K562 (cell line): ENCODE data around the gene TRAPPC1. TPM values are rescaled to one million over a fixed set of nuclear protein-coding genes. Genes with fewer than 3 reads are reported as not detected.

ENCODE experiments used
- BCLAF1 ChIP-seq, 2 experiments: fragments of 450-650 bp in 1 of 2; IDR thresholded peaks; 2 replicates each; pipeline ENCODE4 v1.6.1; 2011 to 2017; ENCODE audit warnings: low read depth in 2 of 2, antibody characterized with exemption in 1 of 2, borderline replicate concordance in 1 of 2, low read length in 1 of 2, mild to moderate bottlenecking in 1 of 2, mixed read lengths in 1 of 2; ENCODE audit not compliant: control insufficient read depth in 1 of 2
- CHD7 ChIP-seq: fragments of 200-600 bp; sonication (generic); IDR thresholded peaks from one replicate; pipeline ENCODE4 v1.6.1; 2012; ENCODE audit warnings: mild to moderate bottlenecking, low read depth, low read length, inconsistent platforms
- CSDE1 ChIP-seq, 2 experiments: fragments of 450-650 bp; IDR thresholded peaks; 2 replicates each; pipeline ENCODE4 v1.6.1; 2016; ENCODE audit warnings: mild to moderate bottlenecking in 1 of 2
- ESRRB ChIP-seq: fragments of 250-450 bp; sonication (Bioruptor Pico); IDR thresholded peaks from 2 replicates; pipeline ENCODE4 v1.5.0; 2020; ENCODE audit warnings: mild to moderate bottlenecking, moderate library complexity, borderline replicate concordance
- MCM7 ChIP-seq, 2 experiments: fragments of 450-650 bp; IDR thresholded peaks; 2 replicates each; pipeline ENCODE4 v1.6.1; 2016 to 2018
- MIER1 ChIP-seq: fragments of 450-650 bp; IDR thresholded peaks from 2 replicates; pipeline ENCODE4 v1.6.1; 2016; ENCODE audit warnings: antibody characterized with exemption, mild to moderate bottlenecking, low read depth
- ZBTB17 ChIP-seq: fragments of 450-650 bp; formaldehyde crosslinking; IDR thresholded peaks from 2 replicates; pipeline ENCODE4 v1.4.0; 2020; ENCODE audit warnings: mild to moderate bottlenecking
- ZNF133 ChIP-seq: fragments of 250-450 bp; sonication (Bioruptor Pico); IDR thresholded peaks from 2 replicates; pipeline ENCODE4 v1.4.0; 2020; ENCODE audit warnings: mild to moderate bottlenecking
- ZNF3 ChIP-seq: fragments of 250-450 bp; sonication (Bioruptor Pico); IDR thresholded peaks from 2 replicates; pipeline ENCODE4 v1.5.0; 2021; ENCODE audit warnings: mild to moderate bottlenecking, moderate library complexity
- ZNF316 ChIP-seq: fragments of 450-650 bp; IDR thresholded peaks from 2 replicates; pipeline ENCODE4 v1.6.1; 2016
- ZNF408 ChIP-seq: fragments of 250-450 bp; sonication (Bioruptor Pico); IDR thresholded peaks from 2 replicates; pipeline ENCODE4 v1.4.0; 2020; ENCODE audit warnings: low read depth, mild to moderate bottlenecking, moderate library complexity
- ZNF589 ChIP-seq: fragments of 200-800 bp; sonication (Bioruptor generic); IDR thresholded peaks from 2 replicates; pipeline ENCODE4 v1.6.1; 2016; ENCODE audit warnings: low read depth, missing genetic modification characterization, missing compliant biosample characterization
- ZNF75A ChIP-seq: fragments of 450-650 bp; formaldehyde crosslinking; IDR thresholded peaks from 2 replicates; pipeline ENCODE4 v1.4.0; 2020; ENCODE audit warnings: mild to moderate bottlenecking
- polyA plus RNA-seq, 8 experiments: library from polyadenylated mRNA; depleted of rRNA in 4 of 8; stranded (reverse) in 5 of 8; unstranded in 3 of 8; fragments of >200 nt; fragmentation: Nextera tagmentation in 2 of 8; fragmentation: Illumina TruSeq in 1 of 8; extraction: Ambion mirVana in 2 of 8; extraction: Trizol in 1 of 8; gene quantifications; 2 replicates each; pipeline versions ENCODE4 v1.2.1 to v1.2.3, GENCODE V29; 2011 to 2014; ENCODE audit warnings: inconsistent platforms in 1 of 8, missing spikeins in 1 of 8
- total RNA-seq, 7 experiments: library from RNA; depleted of rRNA in 6 of 7; stranded (reverse); fragments of >200 nt in 6 of 7; fragmentation: Illumina TruSeq in 2 of 7; extraction: Trizol in 2 of 7; gene quantifications; 2 replicates each; pipeline versions ENCODE4 v1.2.1 to v1.2.3, GENCODE V29; 2011 to 2021; ENCODE audit warnings: low replicate concordance in 1 of 7

Gene TRAPPC1
- total and polyA plus RNA-seq, 9 of the 15 experiments (the other 6 are each of a cell fraction or from before 2014, with no cell fraction given), result 11.7 to 82.8 (median 36.2) TPM

GRCh38 chr17:7915611-7916384 lies 15.9 kb downstream of the TRAPPC1 start, which contains the start of gene RNF227 (continued):
- TF ChIP-seq CHD7 (no peak), ZNF408 (CRISPR knock-in tag) (no peak), MCM7 (IDR thresholded peaks at IDR 0.05) (no peak), ZNF3 (CRISPR knock-in tag) (no peak), ZNF589 (CRISPR knock-in tag) (peak; percentile 95), ZBTB17 (CRISPR knock-in tag) (no peak), ESRRB (CRISPR knock-in tag) (no peak), ZNF75A (CRISPR knock-in tag) (no peak), ZNF316 (no peak), CSDE1 (IDR thresholded peaks at IDR 0.05) (no peak), MIER1 (no peak), BCLAF1 (IDR thresholded peaks at IDR 0.05; ENCODE audit: borderline replicate concordance in 1 of 2, control insufficient read depth in 1 of 2, low read depth in 2 of 2, low read length in 1 of 2) (no peak), ZNF133 (CRISPR knock-in tag) (no peak)
